GM19463 (cell line): ENCODE measurements around the gene SERPINB12.

ENCODE experiments used
- ATAC-seq: cut with Tn5 transposase; IDR thresholded peaks from one replicate; pipeline ENCODE4 v1.9.1; 2021; ENCODE audit warnings: mild to moderate bottlenecking, moderate library complexity; ENCODE audit not compliant: unreplicated experiment

Gene SERPINB12

GRCh38 chr18:63542069-63542468 lies at the start of gene SERPINB12:
SERPINB12 (plus strand) TSS chr18:63542369; CDS start chr18:63556160, 13,791 bp downstream.
- ATAC-seq, result no peak

- no peak for ATAC-seq
Observed at GRCh38 chr18:63492851-63493250, 49.3 kb upstream of the SERPINB12 start.

GRCh38 chr18:63495675-63496074 lies 46.5 kb upstream of the SERPINB12 start:
- ATAC-seq, result no peak

GRCh38 chr18:63505566-63506335 lies 36.4 kb upstream of the SERPINB12 start:
- ATAC-seq, result no peak

- ATAC-seq, result no peak
Observed at GRCh38 chr18:63506336-63506646, 35.9 kb upstream of the SERPINB12 start.

GRCh38 chr18:63508596-63508995 lies 33.6 kb upstream of the SERPINB12 start:
- no peak for ATAC-seq

GRCh38 chr18:63511285-63511684 lies 30.9 kb upstream of the SERPINB12 start:
- ATAC-seq, result no peak

GRCh38 chr18:63514326-63514725 lies 27.8 kb upstream of the SERPINB12 start:
- no peak for ATAC-seq

GRCh38 chr18:63514888-63515678 lies 27.1 kb upstream of the SERPINB12 start:
- ATAC-seq, result no peak

- ATAC-seq, result no peak
Observed at GRCh38 chr18:63515801-63516200, 26.4 kb upstream of the SERPINB12 start.

GRCh38 chr18:63518178-63519012 lies 23.8 kb upstream of the SERPINB12 start:
- ATAC-seq, result peak; percentile 95

GRCh38 chr18:63520053-63520685 lies 22.0 kb upstream of the SERPINB12 start:
- no peak for ATAC-seq

GRCh38 chr18:63523660-63524059 lies 18.5 kb upstream of the SERPINB12 start:
- ATAC-seq, result no peak

- no peak for ATAC-seq
Observed at GRCh38 chr18:63527251-63527650, 14.9 kb upstream of the SERPINB12 start.

- ATAC-seq, result no peak
Observed at GRCh38 chr18:63528863-63529492, 13.2 kb upstream of the SERPINB12 start.

- no peak for ATAC-seq
Observed at GRCh38 chr18:63532471-63532870, 9.7 kb upstream of the SERPINB12 start.

- ATAC-seq, result no peak
Observed at GRCh38 chr18:63534615-63535014, 7.6 kb upstream of the SERPINB12 start.

- ATAC-seq, result no peak
Observed at GRCh38 chr18:63539904-63540510, 2.2 kb upstream of the SERPINB12 start.

GRCh38 chr18:63544017-63544416 lies 1.8 kb downstream of the SERPINB12 start:
- no peak for ATAC-seq

GRCh38 chr18:63545000-63545399 lies 2.8 kb downstream of the SERPINB12 start:
- ATAC-seq, result no peak
